Measurements from ENCODE around the gene MORF4L1.
"Not testable (repeated sequence)": the region's sequence is repeated elsewhere in the genome, so short reads cannot be mapped to it uniquely, and the experiment has no call there.

The MORF4L1 gene

DNA sequence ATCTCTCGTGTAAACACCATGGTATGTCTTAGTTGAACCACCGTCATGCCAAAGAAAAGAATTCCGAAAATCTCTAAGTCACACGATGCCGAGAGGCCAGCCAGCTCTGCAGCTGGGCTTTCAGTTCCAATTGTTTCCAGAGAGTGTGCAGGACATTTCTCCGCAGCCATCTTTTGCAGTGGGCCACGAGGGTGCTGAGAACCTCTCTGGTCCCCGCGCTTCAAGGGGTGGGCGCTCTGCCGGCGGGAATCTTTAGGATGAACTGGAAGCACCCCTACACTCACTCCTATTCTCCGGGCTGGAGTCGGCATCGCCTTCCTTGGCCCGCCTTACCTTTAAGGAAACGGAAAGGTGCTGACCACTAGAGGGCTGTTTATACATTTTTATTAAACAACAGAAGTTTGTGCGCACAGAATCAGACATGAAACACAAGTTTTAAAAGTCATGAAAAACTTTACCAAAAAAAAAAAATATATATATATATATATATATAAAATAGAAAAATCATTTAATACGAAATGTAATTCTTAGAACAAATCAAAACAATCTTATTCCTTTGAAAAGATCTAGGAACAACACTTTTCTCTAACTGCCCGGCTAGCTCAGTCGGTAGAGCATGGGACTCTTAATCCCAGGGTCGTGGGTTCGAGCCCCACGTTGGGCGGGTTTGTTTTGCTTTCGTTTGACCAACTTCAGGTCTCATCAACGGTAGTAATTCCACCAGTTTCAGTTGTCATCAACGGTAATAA is 12.5 kb upstream of the MORF4L1 start:
- DNase-seq, result peak; percentile 75

DNA sequence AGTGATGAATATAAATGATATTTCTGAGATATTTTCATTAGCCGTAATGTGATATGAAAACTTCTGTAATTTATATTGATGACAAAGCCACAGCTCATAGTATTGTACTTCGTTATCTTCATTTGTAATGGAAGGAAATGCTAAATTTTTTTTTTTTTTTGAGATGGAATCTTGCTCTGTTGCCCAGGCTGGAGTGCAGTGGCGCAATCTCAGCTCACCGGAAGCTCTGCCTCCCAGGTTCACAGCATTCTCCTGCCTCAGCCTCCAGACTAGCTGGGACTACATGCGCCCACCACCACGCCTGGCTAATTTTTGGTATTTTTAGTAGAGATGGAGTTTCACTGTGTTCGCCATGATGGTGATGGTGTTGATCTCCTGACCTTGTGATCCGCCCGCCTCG is 7.1 kb upstream of the MORF4L1 start:
- DNase-seq, result not testable (repeated sequence)

DNA sequence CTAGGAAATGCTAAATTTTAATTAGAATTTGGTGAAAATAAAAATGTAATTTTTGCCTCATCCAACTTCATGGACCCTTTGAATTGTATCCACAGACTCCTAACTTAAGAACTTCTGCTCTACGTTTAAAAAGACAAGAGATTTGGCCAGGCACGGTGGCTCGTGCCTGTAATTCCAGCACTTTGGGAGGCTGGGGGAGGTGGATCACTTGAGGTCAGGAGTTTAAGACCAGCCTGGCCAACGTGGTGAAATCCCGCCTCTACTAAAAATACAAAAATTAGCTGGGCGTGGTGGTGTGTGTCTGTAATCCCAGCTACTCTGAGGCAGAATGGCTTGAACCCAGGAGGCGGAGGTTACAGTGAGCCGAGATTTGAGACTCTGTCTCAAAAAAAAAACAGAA is 6.7 kb upstream of the MORF4L1 start:
- not testable (repeated sequence) for DNase-seq

DNA sequence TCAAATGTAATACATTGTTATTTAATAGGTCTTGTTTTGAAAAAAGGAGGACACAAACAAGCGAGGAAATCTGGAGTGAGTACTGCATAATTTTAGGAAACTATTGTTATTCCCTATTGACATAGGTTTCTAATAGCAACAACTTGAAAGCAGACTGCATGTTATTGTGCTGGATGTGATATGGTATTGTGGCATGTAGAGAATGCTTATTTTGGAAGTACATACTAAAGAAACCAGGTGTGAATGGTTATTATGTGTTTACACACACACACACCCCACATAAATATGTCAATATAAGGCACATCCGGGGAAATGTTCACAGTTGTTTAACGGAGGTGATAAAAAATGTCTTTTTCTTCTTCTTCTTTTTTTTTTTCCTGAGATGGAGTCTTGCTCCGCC is 5.9 kb upstream of the MORF4L1 start:
- no peak for DNase-seq

DNA sequence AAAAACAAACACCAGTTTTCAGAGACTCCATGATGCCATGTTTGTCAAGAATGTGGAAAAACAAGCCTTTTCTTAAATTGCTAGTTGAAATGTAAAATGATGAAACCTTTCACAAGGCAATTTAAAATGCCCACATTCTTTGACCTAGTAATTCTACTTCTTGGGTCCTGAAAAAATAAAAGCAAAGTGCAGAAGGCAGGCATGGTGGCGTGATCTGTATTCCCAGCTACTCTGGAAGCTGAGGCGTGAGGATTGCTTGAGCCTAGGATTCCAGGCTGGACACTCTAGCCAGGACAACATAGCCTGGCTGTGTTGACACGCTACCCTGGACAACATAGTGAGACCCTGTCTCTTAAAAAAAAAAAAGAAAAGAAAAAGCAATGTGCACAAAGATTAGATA is 4.3 kb upstream of the MORF4L1 start:
- no peak for DNase-seq

DNA sequence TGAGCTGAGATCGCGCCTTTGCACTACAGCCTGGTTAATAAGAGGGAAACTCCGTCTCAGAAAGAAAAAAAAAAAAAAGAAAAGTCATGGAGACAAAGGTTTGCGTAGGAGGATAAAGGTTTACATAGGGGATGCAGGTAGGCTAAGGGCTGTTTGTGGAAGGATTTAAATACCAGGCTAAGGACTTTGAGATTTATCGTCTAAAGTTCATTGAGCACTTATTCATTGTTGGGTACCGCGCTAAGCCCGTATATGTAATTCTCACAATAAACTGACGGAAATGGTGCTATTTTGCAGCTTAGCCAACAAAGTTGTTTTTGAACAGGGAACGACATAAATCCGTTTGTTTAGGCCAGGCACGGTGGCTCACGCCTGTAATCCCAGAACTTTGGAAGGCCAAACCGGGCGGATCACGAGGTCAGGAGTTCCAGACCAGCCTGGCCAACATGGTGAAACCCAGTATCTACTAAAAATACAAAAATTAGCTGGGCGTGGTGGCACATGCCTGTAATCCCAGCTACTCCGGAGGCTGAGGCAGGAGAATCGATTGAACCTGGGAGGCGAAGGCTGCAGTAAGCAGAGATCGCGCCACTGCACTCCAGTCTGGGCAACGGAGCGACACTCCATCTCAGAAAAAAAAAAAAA is 1.1 kb upstream of the MORF4L1 start:
- not testable (repeated sequence) for DNase-seq

DNA sequence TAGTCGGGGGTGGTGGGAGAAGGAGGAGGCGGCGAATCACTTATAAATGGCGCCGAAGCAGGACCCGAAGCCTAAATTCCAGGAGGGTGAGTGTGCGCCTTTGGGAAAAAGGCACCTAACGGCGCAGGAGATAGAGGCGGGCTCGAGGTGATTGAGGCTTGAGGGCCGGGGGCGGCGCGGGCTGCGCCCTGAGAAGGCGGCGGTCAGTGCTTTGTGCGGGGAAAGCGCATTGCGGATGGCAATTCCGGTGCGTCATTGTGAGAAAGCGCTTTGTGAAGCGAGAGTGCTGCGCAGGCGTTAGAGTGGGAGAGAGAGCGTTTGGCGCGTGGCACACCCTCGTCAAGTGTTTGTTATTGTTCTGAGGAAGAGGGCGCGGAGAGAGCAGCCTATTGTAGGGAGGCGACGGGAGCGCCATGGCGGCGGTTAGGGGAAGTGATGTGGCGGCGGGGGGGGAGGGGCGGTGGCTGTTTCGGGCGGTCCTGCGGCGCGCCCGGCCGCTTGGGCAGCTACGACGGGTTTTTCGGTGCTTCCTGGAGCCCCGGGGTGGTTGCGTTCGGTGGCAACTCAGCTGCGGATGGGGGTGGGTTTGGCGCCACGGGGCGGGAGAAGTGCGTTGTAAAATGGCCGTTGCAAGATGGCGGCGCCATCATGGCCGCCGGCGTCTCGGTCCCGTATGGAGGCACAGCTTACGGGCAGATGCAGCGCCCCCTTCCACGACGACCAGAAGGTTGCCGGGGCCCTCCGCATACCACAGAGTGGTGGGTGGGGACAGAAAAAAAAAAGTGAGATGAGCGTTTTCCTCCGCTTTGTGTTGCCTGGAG is 492 bp downstream of the MORF4L1 start:
- DNase-seq, result peak; percentile 93

DNA sequence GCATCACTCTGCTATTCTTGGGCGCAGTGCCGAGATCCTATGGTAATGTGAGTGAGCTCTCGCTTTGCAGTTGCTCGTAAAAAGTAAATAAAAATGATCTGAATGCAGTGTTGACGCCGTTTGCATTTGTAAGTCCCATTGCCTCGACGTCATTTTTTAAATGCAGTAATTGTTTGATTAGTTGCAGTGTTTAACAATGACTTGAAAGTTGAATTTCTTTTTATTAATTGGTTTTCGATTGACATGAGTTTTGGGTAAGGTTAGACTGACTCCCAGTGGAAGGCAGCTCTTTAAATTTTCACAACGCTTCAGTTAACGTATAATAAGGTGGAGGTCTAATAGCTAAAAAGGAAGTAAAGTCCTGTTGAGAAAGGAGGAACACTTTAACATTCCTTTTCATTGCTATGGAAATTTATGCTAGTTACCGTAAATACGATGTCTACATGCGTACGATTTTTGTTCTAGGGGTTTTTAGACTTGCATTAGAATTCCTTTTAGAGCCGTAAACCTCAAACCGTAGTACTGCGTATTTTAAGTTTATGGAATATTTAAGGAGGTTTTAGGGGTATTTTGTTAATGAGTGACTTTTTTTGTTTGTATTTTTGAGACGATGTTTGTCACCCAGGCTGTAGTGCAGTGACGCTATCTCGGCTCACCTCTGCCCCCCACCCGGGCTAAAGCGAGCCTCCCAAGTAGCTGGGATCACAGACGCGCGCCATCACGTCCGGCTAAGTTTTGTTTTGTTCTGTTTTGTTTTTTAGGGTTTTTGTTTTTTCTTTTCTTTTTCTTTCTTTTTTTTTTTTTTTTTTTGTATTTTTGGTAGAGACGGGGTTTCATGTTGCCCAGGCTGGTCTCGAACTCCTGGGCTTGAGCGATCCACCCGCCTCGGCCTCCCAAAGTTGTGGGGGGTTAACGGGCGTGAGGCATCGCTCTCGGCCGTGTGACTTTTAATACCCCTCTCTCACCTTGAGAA is 1.4 kb downstream of the MORF4L1 start:
- peak; percentile 69 for DNase-seq

DNA sequence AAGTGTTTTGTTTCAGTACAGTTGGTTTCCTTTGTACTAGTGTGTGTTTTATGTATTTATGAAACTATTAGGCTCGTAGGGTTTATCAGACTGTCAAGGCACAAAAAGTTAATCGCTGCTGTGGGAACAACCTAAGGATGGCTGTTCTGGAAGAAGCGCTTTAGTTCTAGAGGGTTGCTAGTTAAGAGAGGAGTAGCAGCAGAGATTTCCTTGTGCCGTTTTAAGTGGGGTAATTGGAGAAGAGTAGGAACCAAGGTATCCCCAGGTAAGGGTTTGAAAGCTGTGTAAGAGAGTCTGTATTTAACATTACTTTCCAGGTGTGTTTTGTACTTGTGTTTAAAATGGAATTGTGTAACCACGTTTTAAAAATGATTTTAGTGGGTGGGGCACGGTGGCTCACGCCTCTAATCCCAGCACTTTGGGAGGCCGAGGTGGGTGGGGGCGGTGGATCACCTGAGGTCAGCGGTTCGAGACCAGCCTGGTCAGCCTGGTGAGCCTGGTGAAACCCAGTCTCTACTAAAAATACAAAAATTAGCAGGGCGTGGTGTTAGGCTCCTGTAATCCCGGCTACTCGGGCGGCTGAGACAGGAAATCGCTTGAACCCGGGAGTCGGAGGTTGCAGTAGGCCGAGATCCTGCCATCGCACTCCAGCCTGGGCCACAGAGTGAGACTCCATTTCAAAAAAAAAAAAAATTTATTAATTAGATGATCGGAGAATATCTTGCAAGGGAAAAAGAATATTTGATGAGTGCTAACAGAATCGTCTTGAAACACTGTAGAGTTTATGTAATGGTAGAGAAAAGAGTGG is 2.6 kb downstream of the MORF4L1 start:
- no peak for DNase-seq

DNA sequence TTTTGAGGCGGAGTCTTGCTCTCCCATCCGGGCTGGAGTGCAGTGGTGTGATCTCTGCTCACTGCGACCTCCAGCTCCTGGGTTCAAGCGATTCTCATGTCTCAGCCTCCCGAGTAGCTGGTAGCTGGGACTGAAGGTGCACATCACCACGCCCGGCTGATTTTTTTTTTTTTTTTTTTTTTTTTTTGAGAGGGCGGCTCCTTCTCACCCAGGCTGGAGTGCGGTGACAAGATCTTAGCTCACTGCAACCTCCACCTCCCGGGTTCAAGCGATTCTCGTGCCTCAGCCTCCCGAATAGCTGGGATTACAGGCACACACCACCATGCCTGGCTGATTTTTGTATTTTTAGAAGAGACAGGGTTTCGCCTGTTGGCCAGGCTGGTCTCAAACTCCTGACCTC is 4.3 kb downstream of the MORF4L1 start:
- DNase-seq, result not testable (repeated sequence)

DNA sequence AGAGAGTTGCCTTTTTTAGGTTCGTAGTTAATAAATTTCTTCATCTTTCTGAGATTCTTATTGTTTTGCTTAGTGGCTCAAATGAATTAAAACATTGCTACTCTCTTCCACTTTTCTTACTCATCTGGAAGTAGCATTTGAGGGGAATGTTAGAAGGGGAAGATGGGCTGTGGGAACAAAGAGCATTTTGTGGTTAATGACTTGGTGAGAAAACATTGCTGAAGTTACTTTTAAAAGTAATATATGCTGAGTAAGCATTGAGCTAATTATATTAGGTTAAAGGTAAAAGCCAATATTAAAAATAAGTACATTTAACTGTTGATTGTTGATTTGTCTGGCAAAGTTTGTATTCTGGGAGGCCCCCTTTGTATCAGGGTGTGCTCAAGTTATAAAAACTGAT is 5.7 kb downstream of the MORF4L1 start:
- DNase-seq, result no peak

DNA sequence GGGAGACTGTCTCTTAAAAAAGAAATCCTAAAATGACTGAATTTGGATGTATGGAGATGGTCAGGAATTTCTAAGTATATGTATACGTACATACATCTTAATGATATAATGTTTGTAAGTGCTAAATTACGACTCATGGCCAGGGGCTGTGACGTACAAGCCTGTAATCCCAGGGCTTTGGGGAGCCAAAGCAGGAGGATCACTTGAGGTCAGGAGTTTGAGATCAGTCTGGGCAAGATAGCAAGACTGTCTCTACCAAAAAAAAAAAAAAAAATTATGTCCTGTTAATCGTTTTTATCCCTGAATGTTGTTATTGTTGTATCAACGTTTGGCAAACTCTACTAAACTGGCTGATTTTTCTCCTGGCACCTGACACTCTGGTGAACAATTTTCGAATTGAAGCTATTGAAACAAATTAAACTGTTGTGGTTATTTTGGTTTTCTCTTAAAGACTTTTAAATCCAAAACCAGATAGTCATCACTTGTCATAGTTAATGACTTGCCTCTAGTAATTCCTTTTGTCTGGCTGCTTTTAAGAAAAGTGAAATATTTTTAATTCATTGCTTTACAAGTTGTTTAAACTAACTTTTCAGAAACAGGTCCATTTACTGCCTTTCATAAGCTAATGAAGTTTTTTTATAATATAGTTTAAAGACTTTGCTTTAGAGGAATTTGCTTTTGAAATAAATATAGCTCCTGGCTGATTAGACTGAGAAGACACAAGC is 7.0 kb downstream of the MORF4L1 start:
- DNase-seq, result no peak

DNA sequence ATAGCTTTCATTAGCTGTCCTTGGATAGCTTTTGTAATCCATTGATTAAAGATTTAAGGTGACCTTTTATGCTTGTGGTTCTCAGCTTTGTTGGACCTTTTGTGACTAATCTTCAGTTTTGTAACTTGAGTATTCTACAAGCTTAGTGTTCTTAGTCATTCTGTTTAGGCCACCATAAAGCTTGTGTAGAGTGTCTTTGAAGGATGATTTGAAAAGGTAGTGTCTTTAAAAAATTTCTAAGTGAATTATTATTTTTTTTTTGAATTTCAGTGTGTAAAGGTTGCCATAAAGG is 7.5 kb downstream of the MORF4L1 start:
- DNase-seq, result no peak

DNA sequence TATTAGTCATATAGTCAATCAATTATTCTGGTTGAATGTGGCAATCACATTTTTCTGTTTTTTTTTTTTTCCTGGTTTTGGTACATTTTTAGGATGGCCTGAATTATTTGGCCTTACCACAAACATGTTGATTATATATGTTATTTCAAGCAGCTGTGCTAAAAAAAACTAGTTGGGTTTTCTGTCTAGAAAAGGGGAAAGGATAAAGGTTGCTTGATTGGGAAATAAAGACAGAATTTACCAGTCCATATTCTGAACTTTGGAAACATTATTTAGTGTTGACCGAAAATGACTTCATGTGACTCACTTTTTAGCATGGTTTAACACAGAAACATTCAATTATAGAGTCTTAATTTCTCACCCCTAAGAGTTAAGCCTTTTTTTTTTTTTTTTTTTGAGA is 8.1 kb downstream of the MORF4L1 start:
- DNase-seq, result no peak

DNA sequence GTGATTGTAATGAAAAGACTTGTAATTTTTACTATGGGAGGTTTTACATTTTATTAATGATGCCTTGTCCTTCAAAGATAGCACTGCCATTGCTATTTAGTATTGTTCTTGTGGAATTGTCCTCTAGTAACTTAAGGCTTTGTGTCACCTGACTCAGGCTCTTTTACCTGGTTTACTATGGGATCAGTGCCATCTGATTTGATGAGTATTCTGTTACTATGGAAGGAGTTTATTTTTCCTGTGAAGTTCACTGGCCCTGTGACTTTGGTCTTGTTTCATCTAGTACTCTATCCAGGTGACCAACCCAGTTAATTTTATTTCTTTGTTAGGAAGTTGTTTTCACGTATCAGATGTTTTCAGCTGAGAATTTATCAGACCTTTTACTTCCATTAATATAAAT is 9.0 kb downstream of the MORF4L1 start:
- DNase-seq, result no peak

DNA sequence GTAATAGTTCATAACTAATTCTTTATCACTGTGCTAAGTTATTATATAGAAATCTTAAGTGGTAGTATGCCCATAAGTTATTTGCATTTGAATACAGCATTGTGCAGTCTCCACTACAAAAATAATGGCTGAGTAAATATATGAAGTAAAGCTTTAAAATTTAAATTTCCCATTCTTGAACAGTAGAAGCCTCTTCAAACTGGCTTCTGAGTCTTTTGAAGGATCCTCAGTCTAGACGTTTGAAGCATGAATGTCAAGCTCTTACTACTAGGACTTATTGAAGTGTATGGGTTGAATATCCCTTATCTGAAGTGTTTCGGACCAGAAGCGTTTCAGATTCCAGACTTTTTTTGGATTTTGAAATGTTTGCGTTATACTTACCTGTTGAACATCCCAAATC is 16.3 kb downstream of the MORF4L1 start:
- no peak for DNase-seq

DNA sequence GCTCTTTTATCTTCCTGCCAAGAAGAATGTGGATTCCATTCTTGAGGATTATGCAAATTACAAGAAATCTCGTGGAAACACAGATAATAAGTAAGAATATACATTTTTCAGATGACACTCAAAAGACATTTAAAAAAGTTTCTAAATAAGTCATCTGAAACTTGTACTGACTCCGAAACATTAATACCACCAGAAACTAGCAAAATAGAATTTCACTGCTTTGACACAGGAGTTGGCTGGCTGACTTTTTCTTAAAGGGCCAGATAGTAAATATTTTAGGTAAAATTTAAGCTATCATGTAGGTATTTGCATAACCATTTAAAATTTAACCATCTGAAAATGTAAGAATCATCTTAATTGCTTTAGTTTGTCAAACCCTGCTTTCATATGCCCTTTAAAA is 20.8 kb downstream of the MORF4L1 start:
- no peak for DNase-seq

DNA sequence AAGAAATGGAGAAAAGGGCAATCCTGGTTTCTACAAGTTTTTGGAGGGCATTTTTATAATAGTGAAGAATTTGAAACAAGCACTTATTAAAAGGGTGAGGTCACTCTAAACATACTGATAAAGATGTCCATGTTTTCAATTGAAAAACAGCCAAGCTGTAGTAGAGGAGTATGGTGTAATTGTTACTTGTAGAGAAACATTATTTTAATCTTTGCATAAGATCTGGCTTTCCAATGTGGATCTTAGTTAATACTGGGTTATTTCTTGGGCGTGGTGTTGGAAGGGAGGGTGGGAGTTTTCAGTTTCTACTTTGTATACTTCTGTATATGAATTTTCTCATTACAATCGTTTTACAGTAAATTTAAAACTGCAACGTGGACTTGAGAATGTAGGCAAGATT is 22.8 kb downstream of the MORF4L1 start:
- DNase-seq, result no peak

DNA sequence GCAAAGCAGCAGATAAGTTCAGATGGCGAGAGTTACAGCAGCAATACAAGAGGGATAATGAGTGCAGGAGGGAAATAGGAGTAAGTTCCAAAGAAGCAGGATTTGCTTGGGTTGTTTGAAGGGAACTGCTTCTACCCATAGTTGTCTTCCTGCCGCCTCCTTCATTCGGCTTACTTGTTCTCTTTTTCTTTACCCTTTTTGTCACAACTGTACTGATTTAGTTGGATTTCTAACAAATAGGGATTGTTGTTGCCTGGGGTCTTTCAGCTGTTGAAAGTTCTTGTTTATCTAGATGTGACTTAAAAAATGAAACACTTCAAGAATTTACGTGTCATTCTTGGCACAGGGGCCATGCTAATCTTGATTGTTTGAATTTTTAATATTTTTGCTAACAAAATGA is 25.9 kb downstream of the MORF4L1 start:
- no peak for DNase-seq

DNA sequence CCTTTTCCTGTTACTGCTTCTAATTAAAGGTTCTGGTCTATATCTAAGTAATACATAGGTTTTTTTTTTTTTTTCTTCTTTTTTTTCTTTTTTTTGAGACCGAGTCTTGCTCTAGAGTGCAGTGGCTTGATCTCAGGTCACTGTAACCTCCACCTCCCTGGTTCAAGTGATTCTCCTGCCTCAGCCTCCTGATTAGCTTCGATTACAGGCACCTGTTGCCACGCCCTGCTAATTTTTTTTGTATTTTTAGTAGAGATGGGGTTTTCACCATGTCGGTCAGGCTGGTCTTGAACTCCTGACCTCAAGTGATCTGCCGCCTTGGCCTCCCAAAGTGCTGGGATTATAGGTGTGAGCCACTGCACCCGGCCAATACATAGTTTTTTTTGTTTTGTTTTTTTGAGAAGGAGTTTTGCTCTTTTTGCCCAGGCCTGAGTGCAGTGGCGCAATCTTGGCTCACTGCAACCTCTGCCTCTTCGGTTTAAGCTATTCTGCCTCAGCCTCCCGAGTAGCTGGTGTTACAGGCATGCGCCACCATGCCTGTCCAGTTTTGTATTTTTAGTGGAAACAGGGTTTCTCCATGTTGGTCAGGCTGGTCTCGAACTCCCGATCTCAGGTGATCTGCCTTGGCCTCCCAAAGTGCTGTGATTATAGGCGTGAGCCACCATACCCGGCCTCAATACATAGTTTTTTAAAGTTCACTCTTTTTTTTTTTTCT is 28.3 kb downstream of the MORF4L1 start:
- not testable (repeated sequence) for DNase-seq
